SK-N-SH treated with all-trans-retinoic acid at 6 μM for 48 hours (cell line): ENCODE measurements around the gene YEATS4.

Experiments used
- ATAC-seq: fragments of 200-7000 bp; cut with Tn5 transposase; 3 replicates; pipeline ENCODE4 v1.9.1; 2020; ENCODE audit warnings: mild to moderate bottlenecking, moderate library complexity
- ARNTL ChIP-seq: fragments of 450-650 bp; formaldehyde crosslinking; IDR thresholded peaks from 2 replicates; pipeline ENCODE4 v1.5.0; 2020; ENCODE audit warnings: low read depth, mild to moderate bottlenecking, moderate library complexity, borderline replicate concordance
- BACH2 ChIP-seq: fragments of 250-450 bp; sonication (Bioruptor Pico); IDR thresholded peaks from 2 replicates; pipeline ENCODE4 v1.9.0; 2021; ENCODE audit warnings: mild to moderate bottlenecking, borderline replicate concordance
- CREB5 ChIP-seq: fragments of 250-450 bp; sonication (Bioruptor Pico); IDR thresholded peaks from 2 replicates; pipeline ENCODE4 v1.5.1; 2020; ENCODE audit warnings: low read depth, mild to moderate bottlenecking, moderate library complexity
- CSDC2 ChIP-seq: fragments of 250-450 bp; sonication (Bioruptor Pico); IDR thresholded peaks from 2 replicates; pipeline ENCODE4 v1.5.0; 2020; ENCODE audit warnings: mild to moderate bottlenecking, moderate library complexity
- CSRNP3 ChIP-seq: fragments of 250-450 bp; sonication (Bioruptor Pico); IDR thresholded peaks from 2 replicates; pipeline ENCODE4 v1.5.1; 2021; ENCODE audit warnings: mild to moderate bottlenecking, moderate library complexity
- ESRRG ChIP-seq: fragments of 250-450 bp; sonication (Bioruptor Pico); IDR thresholded peaks from 2 replicates; pipeline ENCODE4 v1.6.1; 2021; ENCODE audit warnings: mild to moderate bottlenecking
- GLIS3 ChIP-seq: fragments of 250-450 bp; sonication (Bioruptor Pico); IDR thresholded peaks from 2 replicates; pipeline ENCODE4 v1.5.0; 2020; ENCODE audit warnings: mild to moderate bottlenecking, moderate library complexity
- ISL1 ChIP-seq: fragments of 250-450 bp; sonication (Bioruptor Pico); IDR thresholded peaks from 2 replicates; pipeline ENCODE4 v2.1.2; 2022; ENCODE audit warnings: mild to moderate bottlenecking, moderate library complexity
- OSR1 ChIP-seq: fragments of 250-450 bp; sonication (Bioruptor Pico); IDR thresholded peaks from 2 replicates; pipeline ENCODE4 v1.8.0; 2022; ENCODE audit warnings: moderate library complexity, mild to moderate bottlenecking, inconsistent platforms
- PATZ1 ChIP-seq: fragments of 250-450 bp; sonication (Bioruptor Pico); IDR thresholded peaks from 2 replicates; pipeline ENCODE4 v1.8.0; 2020; ENCODE audit warnings: mild to moderate bottlenecking, moderate library complexity, borderline replicate concordance
- POU6F1 ChIP-seq: fragments of 250-450 bp; sonication (Bioruptor Pico); IDR thresholded peaks from 2 replicates; pipeline ENCODE4 v1.8.0; 2021; ENCODE audit warnings: low read depth, mild to moderate bottlenecking, moderate library complexity, borderline replicate concordance
- PPARA ChIP-seq: fragments of 250-450 bp; sonication (Bioruptor Pico); IDR thresholded peaks from 2 replicates; pipeline ENCODE4 v1.5.0; 2020; ENCODE audit warnings: mild to moderate bottlenecking, borderline replicate concordance
- RARB ChIP-seq: fragments of 250-450 bp; sonication (Bioruptor Pico); IDR thresholded peaks from 2 replicates; pipeline ENCODE4 v1.8.0; 2021; ENCODE audit warnings: mild to moderate bottlenecking, moderate library complexity
- SNAI2 ChIP-seq: fragments of 250-450 bp; sonication (Bioruptor Pico); IDR thresholded peaks from 2 replicates; pipeline ENCODE4 v1.5.0; 2020; ENCODE audit warnings: mild to moderate bottlenecking, moderate library complexity
- TCF4 ChIP-seq: fragments of 250-450 bp; sonication (Bioruptor Pico); IDR thresholded peaks from 2 replicates; pipeline ENCODE4 v1.8.0; 2021; ENCODE audit warnings: mild to moderate bottlenecking, moderate library complexity, borderline replicate concordance
- TOX ChIP-seq: fragments of 250-450 bp; sonication (Bioruptor Pico); IDR thresholded peaks from 2 replicates; pipeline ENCODE4 v1.8.0; 2021; ENCODE audit warnings: mild to moderate bottlenecking, moderate library complexity, borderline replicate concordance
- TSHZ2 ChIP-seq: fragments of 250-450 bp; sonication (Bioruptor Pico); IDR thresholded peaks from 2 replicates; pipeline ENCODE4 v1.5.0; 2020; ENCODE audit warnings: mild to moderate bottlenecking, moderate library complexity
- ZC3H10 ChIP-seq: fragments of 250-450 bp; sonication (Bioruptor Pico); IDR thresholded peaks from 2 replicates; pipeline ENCODE4 v1.5.1; 2021; ENCODE audit warnings: mild to moderate bottlenecking, moderate library complexity
- ZFP30 ChIP-seq: fragments of 450-650 bp; formaldehyde crosslinking; IDR thresholded peaks from 2 replicates; pipeline ENCODE4 v1.5.0; 2022; ENCODE audit warnings: mild to moderate bottlenecking, moderate library complexity
- ZNF565 ChIP-seq: fragments of 450-650 bp; formaldehyde crosslinking; conservative IDR thresholded peaks from 2 replicates; pipeline ENCODE4 v1.5.0; 2020; ENCODE audit warnings: low read depth, mild to moderate bottlenecking, moderate library complexity
- ZNF70 ChIP-seq: fragments of 450-650 bp; formaldehyde crosslinking; IDR thresholded peaks from 2 replicates; pipeline ENCODE4 v1.5.0; 2020; ENCODE audit warnings: mild to moderate bottlenecking, moderate library complexity
- ZNF8 ChIP-seq: fragments of 450-650 bp; formaldehyde crosslinking; IDR thresholded peaks from 2 replicates; pipeline ENCODE4 v1.5.0; 2020; ENCODE audit warnings: mild to moderate bottlenecking, moderate library complexity

Gene YEATS4

GRCh38 chr12:69397978-69398377 is 38.4 kb downstream of the YEATS4 start (continued):
- no peak for TF ChIP-seq PATZ1 (CRISPR knock-in tag)

GRCh38 chr12:69401940-69402339 is 42.4 kb downstream of the YEATS4 start:
- no peak for ATAC-seq
- TF ChIP-seq TOX (CRISPR knock-in tag) (no peak), ARNTL (no peak), RARB (CRISPR knock-in tag) (no peak), PPARA (no peak), ZNF8 (CRISPR knock-in tag) (no peak), CREB5 (no peak), CSDC2 (CRISPR knock-in tag) (no peak), TCF4 (CRISPR knock-in tag) (no peak), BACH2 (CRISPR knock-in tag) (no peak), ZNF70 (CRISPR knock-in tag) (no peak), GLIS3 (CRISPR knock-in tag) (no peak), CSRNP3 (CRISPR knock-in tag) (no peak), OSR1 (CRISPR knock-in tag) (no peak), POU6F1 (CRISPR knock-in tag) (no peak), ESRRG (no peak), ZFP30 (CRISPR knock-in tag) (no peak)
- TF ChIP-seq, all 23 proteins: peak for 0

- TF ChIP-seq ARNTL (no peak), TOX (CRISPR knock-in tag) (no peak), PPARA (no peak), ISL1 (no peak), ZNF8 (CRISPR knock-in tag) (no peak), OSR1 (CRISPR knock-in tag) (no peak), SNAI2 (no peak), BACH2 (CRISPR knock-in tag) (no peak), ZC3H10 (no peak)
- TF ChIP-seq, all 23 proteins: peak for 0
- ATAC-seq: peak; percentile 50
Observed at GRCh38 chr12:69404851-69405565, 45.5 kb downstream of the YEATS4 start.

- peak; percentile 100 for ATAC-seq
- TF ChIP-seq ZNF565 (CRISPR knock-in tag) (no peak), ISL1 (peak; percentile 74), PATZ1 (CRISPR knock-in tag) (no peak), PPARA (no peak), TOX (CRISPR knock-in tag) (peak; percentile 17; the same call in 1 of the 2 replicates), TSHZ2 (CRISPR knock-in tag) (no peak), CREB5 (no peak)
Observed at GRCh38 chr12:69405566-69405865, 46.0 kb downstream of the YEATS4 start.
